GM23338 (cell line): Measurements from ENCODE around the gene SYCP2. TPM values are rescaled to one million over a fixed set of nuclear protein-coding genes. Genes with fewer than 3 reads are reported as not detected.
A peak's percentile ranks its signal among the peaks of the same experiment; 100 is the strongest.

ENCODE experiments used
- ATAC-seq: fragments of 200-7000 bp; cut with Tn5 transposase; 3 replicates; pipeline ENCODE4 v1.9.1; 2020
- DNase-seq: peaks from one replicate; pipeline ENCODE4 v3.0.0-alpha.2; 2015; ENCODE audit warnings: low spot score
- H2AFZ ChIP-seq: fragments of 200-600 bp; sonication (generic); 2 replicates; pipeline ENCODE4 v1.8.0; 2016; ENCODE audit warnings: antibody characterized with exemption, mild to moderate bottlenecking, moderate library complexity
- H3F3A ChIP-seq: fragments of 200-600 bp; sonication (generic); replicated peaks from 2 replicates; pipeline ENCODE4 v1.8.0; 2017; ENCODE audit warnings: antibody characterized with exemption, mixed run types, low read depth
- H3K27ac ChIP-seq: fragments of 200-600 bp; sonication (generic); 2 replicates; pipeline ENCODE4 v1.6.1; 2016; ENCODE audit warnings: low read depth
- H3K27me3 ChIP-seq: fragments of 200-600 bp; sonication (generic); 2 replicates; pipeline ENCODE4 v1.8.0; 2016; ENCODE audit warnings: mild to moderate bottlenecking, mixed run types, moderate library complexity; ENCODE audit not compliant: insufficient read depth
- H3K36me3 ChIP-seq: fragments of 200-600 bp; sonication (generic); 2 replicates; pipeline ENCODE4 v1.8.0; 2016; ENCODE audit warnings: mild to moderate bottlenecking; ENCODE audit not compliant: insufficient read depth
- H3K4me1 ChIP-seq: fragments of 200-600 bp; sonication (generic); 2 replicates; pipeline ENCODE4 v1.8.0; 2016; ENCODE audit warnings: mild to moderate bottlenecking, moderate library complexity; ENCODE audit not compliant: insufficient read depth
- H3K4me2 ChIP-seq: fragments of 200-600 bp; sonication (generic); 2 replicates; pipeline ENCODE4 v1.7.1; 2017; ENCODE audit warnings: mixed run types
- H3K4me3 ChIP-seq: fragments of 200-600 bp; sonication (generic); 2 replicates; pipeline ENCODE4 v1.6.1; 2016; ENCODE audit warnings: mixed run types
- H3K79me2 ChIP-seq: fragments of 200-600 bp; sonication (generic); replicated peaks from 2 replicates; pipeline ENCODE4 v1.8.0; 2017; ENCODE audit warnings: mild to moderate bottlenecking; ENCODE audit not compliant: insufficient read depth
- H3K9me2 ChIP-seq: fragments of 200-600 bp; sonication (generic); 2 replicates; pipeline ENCODE4 v1.8.0; 2017; ENCODE audit not compliant: insufficient read depth
- H4K20me1 ChIP-seq: fragments of 200-600 bp; sonication (generic); replicated peaks from 2 replicates; pipeline ENCODE4 v1.8.0; 2017; ENCODE audit warnings: mild to moderate bottlenecking; ENCODE audit not compliant: insufficient read depth
- H3K27ac Mint-ChIP-seq: 2 replicates; pipeline ENCODE4 v1.8.0; 2020; ENCODE audit warnings: inconsistent platforms, mild to moderate bottlenecking, moderate library complexity, mixed read lengths
- H3K27me3 Mint-ChIP-seq: 3 replicates; pipeline ENCODE4 v1.8.0; 2022; ENCODE audit warnings: low read depth, mild to moderate bottlenecking, moderate library complexity, mixed read lengths, inconsistent platforms; ENCODE audit not compliant: insufficient read depth, poor library complexity
- H3K36me3 Mint-ChIP-seq: 3 replicates; pipeline ENCODE4 v1.8.0; 2021; ENCODE audit warnings: low read depth, mild to moderate bottlenecking, inconsistent platforms, moderate library complexity, mixed read lengths
- H3K4me1 Mint-ChIP-seq: 3 replicates; pipeline ENCODE4 v1.8.0; 2020; ENCODE audit warnings: mild to moderate bottlenecking, inconsistent platforms, mixed read lengths
- H3K4me3 Mint-ChIP-seq: 3 replicates; pipeline ENCODE4 v1.8.0; 2021; ENCODE audit warnings: moderate library complexity, mild to moderate bottlenecking, inconsistent platforms, mixed read lengths
- H3K9me3 Mint-ChIP-seq: 3 replicates; pipeline ENCODE4 v1.8.0; 2020; ENCODE audit warnings: moderate library complexity, mild to moderate bottlenecking, inconsistent platforms, mixed read lengths
- CREB1 ChIP-seq: fragments of 250-450 bp; sonication (Bioruptor Pico); IDR thresholded peaks from 2 replicates; pipeline ENCODE4 v1.5.0; 2020; ENCODE audit warnings: low read depth, mild to moderate bottlenecking, moderate library complexity
- EZH2 ChIP-seq: fragments of 200-600 bp; sonication (generic); IDR thresholded peaks from one replicate; pipeline ENCODE4 v1.8.0; 2017; ENCODE audit warnings: antibody characterized with exemption, mild to moderate bottlenecking, low read depth; ENCODE audit not compliant: unreplicated experiment
- EZH2phosphoT487 ChIP-seq: fragments of 200-600 bp; sonication (generic); IDR thresholded peaks from one replicate; pipeline ENCODE4 v1.8.1; 2018; ENCODE audit warnings: antibody characterized with exemption; ENCODE audit not compliant: unreplicated experiment
- JUNB ChIP-seq: IDR thresholded peaks from one replicate; pipeline ENCODE4 v1.6.1; 2016; ENCODE audit warnings: antibody characterized with exemption; ENCODE audit not compliant: unreplicated experiment
- NANOG ChIP-seq: IDR thresholded peaks from 2 replicates; pipeline ENCODE4 v1.6.1; 2016; ENCODE audit warnings: antibody characterized with exemption, borderline replicate concordance
- POLR2AphosphoS5 ChIP-seq: IDR thresholded peaks from 2 replicates; pipeline ENCODE4 v1.6.1; 2016; ENCODE audit warnings: antibody characterized with exemption, low read depth
- STAT1 ChIP-seq: IDR thresholded peaks from one replicate; pipeline ENCODE4 v1.6.1; 2016; ENCODE audit warnings: antibody characterized with exemption; ENCODE audit not compliant: unreplicated experiment
- ZNF114 ChIP-seq: fragments of 250-450 bp; sonication (Bioruptor Pico); IDR thresholded peaks from 2 replicates; pipeline ENCODE4 v1.5.0; 2020; ENCODE audit warnings: mild to moderate bottlenecking, moderate library complexity
- ZNF331 ChIP-seq: fragments of 250-450 bp; sonication (Bioruptor Pico); IDR thresholded peaks from 2 replicates; pipeline ENCODE4 v1.5.0; 2020; ENCODE audit warnings: low read depth, mild to moderate bottlenecking, moderate library complexity
- polyA plus RNA-seq: library from polyadenylated mRNA; unstranded; fragments of >200 nt; fragmentation: Nextera tagmentation; extraction: Ambion mirVana; gene quantifications from 2 replicates; pipeline ENCODE4 v1.2.1, GENCODE V29; 2016
- total RNA-seq: library from RNA; depleted of rRNA; stranded (reverse); fragments of >200 nt; shearing (Covaris generic); gene quantifications from 2 replicates; pipeline ENCODE4 v1.2.3, GENCODE V29; 2014
- TF ChIP-seq, protein P1 (sequence below): IDR thresholded peaks from one replicate; pipeline ENCODE4 v1.6.1; 2018; ENCODE audit warnings: antibody characterized with exemption; ENCODE audit not compliant: unreplicated experiment
- TF ChIP-seq, protein P2 (sequence below), 2 experiments: fragments of 200-600 bp in 1 of 2; sonication (generic) in 1 of 2; conservative IDR thresholded peaks; 2 replicates each; pipeline versions ENCODE4 v1.5.1 to v1.6.1; 2016 to 2017; ENCODE audit warnings: antibody characterized with exemption in 2 of 2, low read depth in 2 of 2, mild to moderate bottlenecking in 2 of 2, moderate library complexity in 1 of 2
- TF ChIP-seq, protein P3 (sequence below): IDR thresholded peaks from 2 replicates; pipeline ENCODE4 v1.6.1; 2016; ENCODE audit warnings: antibody characterized with exemption

Gene SYCP2
- total and polyA plus RNA-seq, 2 experiments from 2014 or later = 0.50 to 2.1 TPM

DNA sequence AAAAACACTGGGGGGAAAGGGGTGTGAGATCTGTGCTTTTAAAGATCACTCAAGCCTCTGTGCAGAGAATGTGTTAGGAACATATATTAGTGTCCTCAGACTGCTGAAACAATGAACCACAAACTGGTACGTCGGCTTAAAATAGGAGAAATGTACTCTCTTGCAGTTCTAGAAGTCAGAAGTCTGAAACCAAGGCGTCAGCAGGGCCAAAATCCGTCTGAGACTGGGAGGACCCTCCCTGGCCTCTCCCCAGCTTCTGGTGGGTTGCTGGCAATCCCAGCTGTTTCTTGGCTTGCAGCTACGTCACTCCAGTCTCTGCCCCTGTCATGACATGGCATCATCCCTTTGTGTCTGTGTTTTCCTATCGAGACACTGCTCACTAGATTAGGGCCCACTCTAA lies 28.7 kb upstream of the SYCP2 start (continued):
- TF ChIP-seq, protein P1, sequence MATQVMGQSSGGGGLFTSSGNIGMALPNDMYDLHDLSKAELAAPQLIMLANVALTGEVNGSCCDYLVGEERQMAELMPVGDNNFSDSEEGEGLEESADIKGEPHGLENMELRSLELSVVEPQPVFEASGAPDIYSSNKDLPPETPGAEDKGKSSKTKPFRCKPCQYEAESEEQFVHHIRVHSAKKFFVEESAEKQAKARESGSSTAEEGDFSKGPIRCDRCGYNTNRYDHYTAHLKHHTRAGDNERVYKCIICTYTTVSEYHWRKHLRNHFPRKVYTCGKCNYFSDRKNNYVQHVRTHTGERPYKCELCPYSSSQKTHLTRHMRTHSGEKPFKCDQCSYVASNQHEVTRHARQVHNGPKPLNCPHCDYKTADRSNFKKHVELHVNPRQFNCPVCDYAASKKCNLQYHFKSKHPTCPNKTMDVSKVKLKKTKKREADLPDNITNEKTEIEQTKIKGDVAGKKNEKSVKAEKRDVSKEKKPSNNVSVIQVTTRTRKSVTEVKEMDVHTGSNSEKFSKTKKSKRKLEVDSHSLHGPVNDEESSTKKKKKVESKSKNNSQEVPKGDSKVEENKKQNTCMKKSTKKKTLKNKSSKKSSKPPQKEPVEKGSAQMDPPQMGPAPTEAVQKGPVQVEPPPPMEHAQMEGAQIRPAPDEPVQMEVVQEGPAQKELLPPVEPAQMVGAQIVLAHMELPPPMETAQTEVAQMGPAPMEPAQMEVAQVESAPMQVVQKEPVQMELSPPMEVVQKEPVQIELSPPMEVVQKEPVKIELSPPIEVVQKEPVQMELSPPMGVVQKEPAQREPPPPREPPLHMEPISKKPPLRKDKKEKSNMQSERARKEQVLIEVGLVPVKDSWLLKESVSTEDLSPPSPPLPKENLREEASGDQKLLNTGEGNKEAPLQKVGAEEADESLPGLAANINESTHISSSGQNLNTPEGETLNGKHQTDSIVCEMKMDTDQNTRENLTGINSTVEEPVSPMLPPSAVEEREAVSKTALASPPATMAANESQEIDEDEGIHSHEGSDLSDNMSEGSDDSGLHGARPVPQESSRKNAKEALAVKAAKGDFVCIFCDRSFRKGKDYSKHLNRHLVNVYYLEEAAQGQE = no peak

DNA sequence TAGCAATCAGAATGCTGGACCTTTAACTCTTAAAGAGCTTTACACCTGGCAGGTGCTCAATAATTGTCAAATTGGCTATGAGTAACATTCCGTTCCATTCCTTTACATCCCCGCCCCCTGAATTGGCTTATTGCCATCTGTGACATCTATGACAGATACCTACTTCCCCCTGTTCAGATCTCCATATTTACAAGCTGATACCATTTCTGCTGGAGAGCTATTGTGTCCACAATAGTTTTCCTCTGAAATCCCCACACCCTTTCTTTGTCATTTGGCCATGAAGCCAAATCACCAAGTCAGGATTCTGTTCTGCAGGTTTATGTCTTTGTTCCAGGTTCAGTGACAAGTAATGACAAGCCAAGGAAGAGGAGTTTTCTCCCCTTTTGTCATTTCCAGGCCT lies 28.0 kb upstream of the SYCP2 start:
- Histone ChIP-seq H3K4me3 (no peak overlapping the region), H4K20me1 (no peaks in the 10 kb centered on the region), H3K4me1 (no peaks in the 10 kb centered on the region), H3K27ac (no peak overlapping the region), H3K79me2 (no peaks in the 10 kb centered on the region), H3K27me3 (no peaks in the 10 kb centered on the region), H3K9me2 (no peaks in the 10 kb centered on the region), H2AFZ (no peak overlapping the region), H3K4me2 (no peak overlapping the region), H3F3A (no peaks in the 10 kb centered on the region), H3K36me3 (no peaks in the 10 kb centered on the region)
- ATAC-seq (no peak), DNase-seq (no peak)
- Mint-ChIP-seq H3K9me3 (no peaks in the 10 kb centered on the region), H3K4me3 (no peak overlapping the region), H3K27me3 (no peaks in the 10 kb centered on the region), H3K27ac (no peak overlapping the region), H3K36me3 (no peaks in the 10 kb centered on the region), H3K4me1 (peaks cover 5% of the 10 kb centered on the region; the same call in 1 of the 3 replicates)
- TF ChIP-seq ZNF114 (CRISPR knock-in tag) (no peak), EZH2 (no peak), NANOG (no peak), STAT1 (no peak), ZNF331 (CRISPR knock-in tag) (no peak), JUNB (no peak), POLR2AphosphoS5 (no peak)
- TF ChIP-seq, protein P2, sequence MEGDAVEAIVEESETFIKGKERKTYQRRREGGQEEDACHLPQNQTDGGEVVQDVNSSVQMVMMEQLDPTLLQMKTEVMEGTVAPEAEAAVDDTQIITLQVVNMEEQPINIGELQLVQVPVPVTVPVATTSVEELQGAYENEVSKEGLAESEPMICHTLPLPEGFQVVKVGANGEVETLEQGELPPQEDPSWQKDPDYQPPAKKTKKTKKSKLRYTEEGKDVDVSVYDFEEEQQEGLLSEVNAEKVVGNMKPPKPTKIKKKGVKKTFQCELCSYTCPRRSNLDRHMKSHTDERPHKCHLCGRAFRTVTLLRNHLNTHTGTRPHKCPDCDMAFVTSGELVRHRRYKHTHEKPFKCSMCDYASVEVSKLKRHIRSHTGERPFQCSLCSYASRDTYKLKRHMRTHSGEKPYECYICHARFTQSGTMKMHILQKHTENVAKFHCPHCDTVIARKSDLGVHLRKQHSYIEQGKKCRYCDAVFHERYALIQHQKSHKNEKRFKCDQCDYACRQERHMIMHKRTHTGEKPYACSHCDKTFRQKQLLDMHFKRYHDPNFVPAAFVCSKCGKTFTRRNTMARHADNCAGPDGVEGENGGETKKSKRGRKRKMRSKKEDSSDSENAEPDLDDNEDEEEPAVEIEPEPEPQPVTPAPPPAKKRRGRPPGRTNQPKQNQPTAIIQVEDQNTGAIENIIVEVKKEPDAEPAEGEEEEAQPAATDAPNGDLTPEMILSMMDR (conservative IDR thresholded peaks at IDR 0.05; ENCODE audit: low read depth in 2 of 2) = no peak

DNA sequence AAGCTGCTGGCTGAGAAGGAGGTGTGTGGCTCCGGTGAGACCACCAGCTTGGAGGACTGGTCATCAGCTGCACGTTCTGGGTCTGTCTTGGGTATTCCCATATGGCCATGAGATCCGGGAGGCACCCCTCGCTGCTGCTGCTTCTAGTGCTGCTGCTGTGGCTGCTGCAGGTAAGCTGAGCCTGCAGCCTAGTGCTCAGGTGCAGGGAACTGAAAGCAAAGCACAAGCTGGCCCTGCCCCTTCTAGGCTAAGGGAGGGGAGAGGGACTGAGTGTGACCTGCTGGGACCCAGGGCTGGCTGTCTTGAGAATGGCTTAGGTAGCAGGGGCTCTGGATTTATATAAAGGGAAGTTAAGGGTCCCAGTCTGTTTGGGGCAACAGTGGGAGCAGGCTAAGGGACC lies 25.2 kb upstream of the SYCP2 start:
- no peak overlapping the region for H3K27ac Mint-ChIP-seq
- ATAC-seq = peak; percentile 97
- no peak overlapping the region for H3K4me3 ChIP-seq
- TF ChIP-seq, protein P1 = no peak
- TF ChIP-seq, protein P3, sequence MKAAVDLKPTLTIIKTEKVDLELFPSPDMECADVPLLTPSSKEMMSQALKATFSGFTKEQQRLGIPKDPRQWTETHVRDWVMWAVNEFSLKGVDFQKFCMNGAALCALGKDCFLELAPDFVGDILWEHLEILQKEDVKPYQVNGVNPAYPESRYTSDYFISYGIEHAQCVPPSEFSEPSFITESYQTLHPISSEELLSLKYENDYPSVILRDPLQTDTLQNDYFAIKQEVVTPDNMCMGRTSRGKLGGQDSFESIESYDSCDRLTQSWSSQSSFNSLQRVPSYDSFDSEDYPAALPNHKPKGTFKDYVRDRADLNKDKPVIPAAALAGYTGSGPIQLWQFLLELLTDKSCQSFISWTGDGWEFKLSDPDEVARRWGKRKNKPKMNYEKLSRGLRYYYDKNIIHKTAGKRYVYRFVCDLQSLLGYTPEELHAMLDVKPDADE = no peak
- TF ChIP-seq JUNB (no peak), CREB1 (CRISPR knock-in tag) (no peak), EZH2phosphoT487 (no peak), EZH2 (no peak), STAT1 (no peak), NANOG (no peak)

More for the DNA sequence above, 25.2 kb upstream of the SYCP2 start:
- Histone ChIP-seq H3K4me2 (no peak overlapping the region), H3K27me3 (no peaks in the 10 kb centered on the region), H3K27ac (no peak overlapping the region), H3K36me3 (no peaks in the 10 kb centered on the region), H3K79me2 (no peaks in the 10 kb centered on the region), H4K20me1 (no peaks in the 10 kb centered on the region), H3K4me1 (no peaks in the 10 kb centered on the region), H3F3A (no peaks in the 10 kb centered on the region), H3K9me2 (no peaks in the 10 kb centered on the region), H2AFZ (no peak overlapping the region)
- H3K9me3 Mint-ChIP-seq = no peaks in the 10 kb centered on the region
- H3K36me3 Mint-ChIP-seq = no peaks in the 10 kb centered on the region
- peak; percentile 43 for DNase-seq
- no peaks in the 10 kb centered on the region for H3K27me3 Mint-ChIP-seq
- H3K4me1 Mint-ChIP-seq = peaks cover 5% of the 10 kb centered on the region; the same call in 1 of the 3 replicates
- H3K4me3 Mint-ChIP-seq = no peak overlapping the region
